Measurements from ENCODE around the gene PPP2R5E.

The PPP2R5E gene

DNA sequence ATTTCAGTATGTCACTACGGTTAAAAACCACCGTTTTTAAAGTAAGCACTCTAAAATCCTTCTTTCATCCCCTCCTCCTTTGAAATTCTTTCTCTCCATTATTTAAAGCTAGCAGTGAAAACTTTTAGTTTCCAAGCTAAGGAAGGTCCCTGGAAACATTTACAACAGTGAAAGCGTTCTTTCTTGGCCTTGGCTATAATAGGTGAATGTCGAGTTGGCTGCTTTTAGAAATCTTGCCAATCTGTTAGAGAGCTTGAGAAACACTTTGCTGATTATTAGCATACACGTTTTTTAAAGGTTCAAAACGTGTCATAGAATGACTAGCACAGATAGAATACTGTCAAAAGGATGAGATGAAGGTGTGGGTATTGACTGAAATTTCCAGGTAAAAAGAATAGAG, 83.4 kb downstream of the PPP2R5E start:
- TF ChIP-seq REST (IDR thresholded peaks at IDR 0.05; ENCODE audit: insufficient read depth in 1 of 2, low read depth in 2 of 2, low read length in 2 of 2) (no peak), TAF1 (IDR thresholded peaks at IDR 0.05; ENCODE audit: borderline replicate concordance, insufficient read depth, low read length) (no peak), FOXP2 (optimal IDR thresholded peaks at IDR 0.05; ENCODE audit: borderline replicate concordance, extremely low read depth, extremely low read length, insufficient read depth) (no peak), SIN3A (IDR thresholded peaks at IDR 0.05; ENCODE audit: borderline replicate concordance, insufficient read depth, low read length) (no peak), POLR2AphosphoS5 (IDR thresholded peaks at IDR 0.05; ENCODE audit: low read depth, low read length) (no peak)

- TF ChIP-seq POLR2AphosphoS5 (IDR thresholded peaks at IDR 0.05; ENCODE audit: low read depth, low read length) (no peak), REST (IDR thresholded peaks at IDR 0.05; ENCODE audit: insufficient read depth in 1 of 2, low read depth in 2 of 2, low read length in 2 of 2) (no peak), SIN3A (IDR thresholded peaks at IDR 0.05; ENCODE audit: borderline replicate concordance, insufficient read depth, low read length) (no peak), TAF1 (IDR thresholded peaks at IDR 0.05; ENCODE audit: borderline replicate concordance, insufficient read depth, low read length) (no peak), FOXP2 (optimal IDR thresholded peaks at IDR 0.05; ENCODE audit: borderline replicate concordance, extremely low read depth, extremely low read length, insufficient read depth) (no peak)
These were observed 85.7 kb downstream of the PPP2R5E start for GRCh38 chr14:63457498-63457897.

DNA sequence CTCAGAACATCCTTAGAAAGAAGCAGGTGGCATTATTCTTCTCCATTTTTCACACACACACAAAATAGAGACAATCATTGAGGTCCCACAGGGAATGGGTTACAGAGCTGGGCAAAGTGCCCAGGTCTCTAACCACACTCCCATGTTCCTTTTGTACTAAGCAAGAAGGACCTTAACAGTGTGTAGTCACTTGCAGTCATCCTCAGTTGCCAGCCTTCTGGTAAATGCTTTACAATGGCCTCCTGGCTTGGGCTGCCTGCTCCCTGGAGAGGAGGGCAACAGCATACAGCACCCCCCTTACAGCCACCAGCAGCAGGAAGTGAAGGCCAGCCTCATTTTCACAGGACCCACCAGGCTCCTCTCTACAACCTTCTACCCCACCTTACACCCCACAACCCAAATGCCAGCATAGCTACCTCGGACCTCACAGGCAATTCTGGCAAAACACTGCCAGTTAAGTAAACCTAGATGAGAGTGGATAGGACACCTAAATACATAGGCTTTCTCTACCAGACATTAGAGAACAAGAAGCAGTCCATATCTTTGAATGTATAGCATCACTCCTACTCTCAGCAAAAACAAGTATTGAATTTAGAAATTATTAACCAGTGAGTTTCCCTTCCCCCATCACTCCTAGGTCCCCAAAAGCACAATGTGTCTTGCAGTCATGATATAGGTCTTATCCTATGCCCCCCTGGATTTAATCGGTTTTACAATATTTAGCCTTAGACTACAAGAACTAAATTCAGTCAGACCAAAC, 88.1 kb downstream of the PPP2R5E start:
- TF ChIP-seq SIN3A (IDR thresholded peaks at IDR 0.05; ENCODE audit: borderline replicate concordance, insufficient read depth, low read length) (no peak), FOXP2 (optimal IDR thresholded peaks at IDR 0.05; ENCODE audit: borderline replicate concordance, extremely low read depth, extremely low read length, insufficient read depth) (no peak), POLR2AphosphoS5 (IDR thresholded peaks at IDR 0.05; ENCODE audit: low read depth, low read length) (no peak), REST (IDR thresholded peaks at IDR 0.05; ENCODE audit: insufficient read depth in 1 of 2, low read depth in 2 of 2, low read length in 2 of 2) (no peak)

- TF ChIP-seq POLR2AphosphoS5 (IDR thresholded peaks at IDR 0.05; ENCODE audit: low read depth, low read length) (no peak), FOXP2 (optimal IDR thresholded peaks at IDR 0.05; ENCODE audit: borderline replicate concordance, extremely low read depth, extremely low read length, insufficient read depth) (no peak), SIN3A (IDR thresholded peaks at IDR 0.05; ENCODE audit: borderline replicate concordance, insufficient read depth, low read length) (no peak), TAF1 (IDR thresholded peaks at IDR 0.05; ENCODE audit: borderline replicate concordance, insufficient read depth, low read length) (no peak), REST (IDR thresholded peaks at IDR 0.05; ENCODE audit: insufficient read depth in 1 of 2, low read depth in 2 of 2, low read length in 2 of 2) (no peak)
These were observed 88.7 kb downstream of the PPP2R5E start for GRCh38 chr14:63454436-63454835.
